Caco-2 (cell line): ENCODE results near the gene CACNA1I. TPM values are rescaled to one million over a fixed set of nuclear protein-coding genes. Genes with fewer than 3 reads are reported as not detected.

Experiments
- BruUV-seq: library from RNA; stranded (reverse); fragments of 400-500 nt; replicated peaks from 2 replicates; lab custom pipeline; 2021; lab: Mats Ljungman, UMichigan
- CTCF ChIA-PET: fragments of 300-600 bp; sonication (Branson Sonifier 250); formaldehyde crosslinking; loops from one replicate; lab custom pipeline; 2022; ENCODE audit warnings: antibody characterized with exemption; lab: Charles Lee
- POLR2A ChIA-PET: fragments of 300-600 bp; sonication (Branson Sonifier 250); formaldehyde crosslinking; loops from one replicate; lab custom pipeline; 2022; ENCODE audit warnings: antibody characterized with exemption; lab: Charles Lee
- DNase-seq, 2 experiments: peaks; one replicate each; pipeline versions ENCODE4 v3.0.0 to v3.0.0-alpha.2; 2020 to 2022
- H3K27me3 ChIP-seq: replicated peaks from 2 replicates; pipeline ENCODE4 v1.6.0; 2011; ENCODE audit warnings: low read length; ENCODE audit not compliant: control insufficient read depth, insufficient read depth
- H3K36me3 ChIP-seq: 2 replicates; pipeline ENCODE4 v1.5.1; 2011; ENCODE audit warnings: low read length; ENCODE audit not compliant: control insufficient read depth, insufficient read depth
- H3K4me1 ChIP-seq: fragments of 250-450 bp; sonication (Bioruptor Pico); 2 replicates; pipeline ENCODE4 v1.5.1; 2020; ENCODE audit warnings: mild to moderate bottlenecking
- H3K4me3 ChIP-seq: 2 replicates; pipeline ENCODE4 v1.5.1; 2011; ENCODE audit warnings: low read depth, mild to moderate bottlenecking, control low read depth, low read length
- H3K9me3 ChIP-seq: fragments of 250-450 bp; sonication (Bioruptor Pico); 2 replicates; pipeline ENCODE4 v1.5.1; 2020; ENCODE audit warnings: mild to moderate bottlenecking, moderate library complexity
- H3K27ac Mint-ChIP-seq: one replicate; pipeline ENCODE4 v1.8.0; 2022; ENCODE audit warnings: mixed read lengths; ENCODE audit not compliant: unreplicated experiment
- H3K27me3 Mint-ChIP-seq: one replicate; pipeline ENCODE4 v1.8.0; 2022; ENCODE audit warnings: mixed read lengths; ENCODE audit not compliant: insufficient read depth, unreplicated experiment
- H3K36me3 Mint-ChIP-seq: one replicate; pipeline ENCODE4 v1.8.0; 2022; ENCODE audit warnings: mild to moderate bottlenecking, mixed read lengths; ENCODE audit not compliant: insufficient read depth, unreplicated experiment
- H3K4me1 Mint-ChIP-seq: one replicate; pipeline ENCODE4 v1.8.0; 2022; ENCODE audit warnings: low read depth, mixed read lengths; ENCODE audit not compliant: unreplicated experiment
- H3K4me3 Mint-ChIP-seq: one replicate; pipeline ENCODE4 v1.8.0; 2022; ENCODE audit warnings: mild to moderate bottlenecking, moderate library complexity, mixed read lengths; ENCODE audit not compliant: unreplicated experiment
- H3K9me3 Mint-ChIP-seq: one replicate; pipeline ENCODE4 v1.8.0; 2022; ENCODE audit warnings: mixed read lengths; ENCODE audit not compliant: unreplicated experiment
- CTCF ChIP-seq, 2 experiments: fragments of 200-600 bp in 1 of 2; IDR thresholded peaks; 1 replicate in 1 of 2; 2 replicates in 1 of 2; pipeline versions ENCODE4 v1.5.1 to v1.8.0; 2011 to 2022; ENCODE audit warnings: antibody characterized with exemption in 1 of 2, control low read depth in 1 of 2, inconsistent platforms in 1 of 2, low read depth in 1 of 2, low read length in 1 of 2, mild to moderate bottlenecking in 1 of 2, moderate library complexity in 1 of 2; ENCODE audit not compliant: insufficient read depth in 1 of 2, severe bottlenecking in 1 of 2, unreplicated experiment in 1 of 2
- intact Hi-C: fragments of 100-400 bp; cut with micrococcal nuclease; formaldehyde crosslinking; loops from one replicate; pipeline ENCODE4 v1.10.0; 2022; ENCODE audit not compliant: unreplicated experiment
- total RNA-seq: library from RNA; stranded (reverse); gene quantifications from 2 replicates; pipeline ENCODE4 v1.2.3, GENCODE V29; 2022

CACNA1I gene
- total RNA-seq, 1 experiment from 2014 or later = not detected

GRCh38 chr22:39530692-39531331, 39.7 kb upstream of the CACNA1I start:
- Histone ChIP-seq H3K27me3 (no peaks in the 10 kb centered on the region), H3K4me3 (no peak overlapping the region), H3K36me3 (peaks cover 6% of the 10 kb centered on the region), H3K9me3 (no peaks in the 10 kb centered on the region), H3K4me1 (peaks cover 41% of the 10 kb centered on the region)
- peak in 1 of 2 experiments; percentile 11 for TF ChIP-seq CTCF (IDR thresholded peaks at IDR 0.05; ENCODE audit: insufficient read depth in 1 of 2, low read depth in 1 of 2, low read length in 1 of 2, severe bottlenecking in 1 of 2, unreplicated experiment in 1 of 2)
- POLR2A ChIA-PET = interaction anchor here (0.6 kb wide), 1 partner anchor 16 kb away, joined by 3 read pairs; no protein-coding TSS in a partner anchor
- peaks cover 70% of the 10 kb centered on the region for H3K36me3 Mint-ChIP-seq
- H3K27me3 Mint-ChIP-seq = no peaks in the 10 kb centered on the region
- peak overlapping the region; percentile 27 for H3K27ac Mint-ChIP-seq
- peak overlapping the region; percentile 94 for H3K4me3 Mint-ChIP-seq
- peaks cover 38% of the 10 kb centered on the region for H3K4me1 Mint-ChIP-seq
- CTCF ChIA-PET = interaction anchor here (1.1 kb wide), 1 partner anchor 11 kb away, joined by 6 read pairs; the partner anchor contains the start of gene ATF4
- no peaks in the 10 kb centered on the region for H3K9me3 Mint-ChIP-seq
- peak in 1 of 2 experiments; percentile 48 for DNase-seq
- intact Hi-C loops = loop anchor here (5.0 kb wide), 1 partner anchor 39 kb away; no protein-coding TSS in a partner anchor
- no TSS peak for BruUV-seq

- H3K27ac Mint-ChIP-seq = peak within 1 kb of the TSS; percentile 94
- peaks cover 54% of the 10 kb centered on the region for H3K36me3 Mint-ChIP-seq
- POLR2A ChIA-PET = interaction anchor here (0.6 kb wide), 1 partner anchor 1057 kb away, joined by 3 read pairs; no protein-coding TSS in a partner anchor
- H3K9me3 Mint-ChIP-seq = no peaks in the 10 kb centered on the region
- peaks cover 34% of the 10 kb centered on the region for H3K4me1 Mint-ChIP-seq
- H3K4me1 ChIP-seq = peaks cover 36% of the 10 kb centered on the region
- H3K4me3 Mint-ChIP-seq = peak within 1 kb of the TSS; percentile 94
- H3K27me3 Mint-ChIP-seq = no peaks in the 10 kb centered on the region
- no TSS peak for BruUV-seq
- peak within 1 kb of the TSS; percentile 93 for H3K4me3 ChIP-seq
- no peak for TF ChIP-seq CTCF (IDR thresholded peaks at IDR 0.05; ENCODE audit: insufficient read depth in 1 of 2, low read depth in 1 of 2, low read length in 1 of 2, severe bottlenecking in 1 of 2, unreplicated experiment in 1 of 2)
- intact Hi-C loops = loop anchor here (5.0 kb wide), 1 partner anchor 40 kb away; no protein-coding TSS in a partner anchor
- CTCF ChIA-PET = interaction anchor here (0.6 to 1.3 kb wide), 2 partner anchors 12 to 504 kb away, joined by 3 to 4 read pairs; partner anchors contain the start of gene ATF4
- no peaks in the 10 kb centered on the region for H3K9me3 ChIP-seq
- H3K27me3 ChIP-seq = no peaks in the 10 kb centered on the region
- peaks cover 6% of the 10 kb centered on the region for H3K36me3 ChIP-seq
- DNase-seq = peak; percentile 99
These were observed 38.1 kb upstream of the CACNA1I start, which contains the start of gene RPS19BP1 for GRCh38 chr22:39532215-39533073. TSS of gene RPS19BP1 (minus strand) at chr22:39532748. CDS start at chr22:39532738, 10 bp downstream.

GRCh38 chr22:39534092-39534506, 36.5 kb upstream of the CACNA1I start:
- Mint-ChIP-seq H3K9me3 (no peaks in the 10 kb centered on the region), H3K4me1 (peaks cover 19% of the 10 kb centered on the region)

More at GRCh38 chr22:39534092-39534506, 36.5 kb upstream of the CACNA1I start:
- Mint-ChIP-seq H3K4me3 (no peak overlapping the region), H3K27me3 (no peaks in the 10 kb centered on the region), H3K27ac (no peak overlapping the region), H3K36me3 (peaks cover 38% of the 10 kb centered on the region)
- H3K4me3 ChIP-seq = no peak overlapping the region
- no TSS peak for BruUV-seq
- TF ChIP-seq CTCF (IDR thresholded peaks at IDR 0.05; ENCODE audit: insufficient read depth in 1 of 2, low read depth in 1 of 2, low read length in 1 of 2, severe bottlenecking in 1 of 2, unreplicated experiment in 1 of 2) = no peak
- ChIA-PET CTCF (interaction anchor here (0.6 to 1.8 kb wide), 5 partner anchors 108 to 1851 kb away, joined by 3 to 13 read pairs (median 5); no protein-coding TSS in a partner anchor), POLR2A (no interaction called here)
- intact Hi-C loops = loop anchor here (1.0 to 5.0 kb wide), 3 partner anchors 42 to 503 kb away; no protein-coding TSS in a partner anchor
- H3K36me3 ChIP-seq = peaks cover 3% of the 10 kb centered on the region
- DNase-seq = no peak
- H3K27me3 ChIP-seq = no peaks in the 10 kb centered on the region
- peaks cover 19% of the 10 kb centered on the region for H3K4me1 ChIP-seq
- H3K9me3 ChIP-seq = no peaks in the 10 kb centered on the region
